Bronchial smooth muscle cell (primary cell): ENCODE measurements around the gene FDXR. TPM values are rescaled to one million over a fixed set of nuclear protein-coding genes. Genes with fewer than 3 reads are reported as not detected.

ENCODE experiments used
- total RNA-seq: library from RNA; depleted of rRNA; stranded (reverse); fragments of >200 nt; gene quantifications from 2 replicates; pipeline ENCODE4 v1.2.1, GENCODE V29; 2014

FDXR gene
- 62.7 and 67.5 TPM in 2 replicates for total RNA-seq

GRCh38 chr17:74872313-74873036 lies at the start of gene FDXR:
TSS of gene FDXR (minus strand) at chr17:74872994. CDS start at chr17:74872944, 50 bp downstream.

GRCh38 chr17:74892974-74893911 lies 20.4 kb upstream of the FDXR start, which contains the start of gene FADS6:
TSS of gene FADS6 (minus strand) at chr17:74893633. CDS start at chr17:74893595, 38 bp downstream.

GRCh38 chr17:74859459-74860228 lies 13.2 kb downstream of the FDXR start, which contains the start of gene GRIN2C:
TSS of gene GRIN2C (minus strand) at chr17:74859885. CDS start at chr17:74855092, 4,793 bp downstream.

Other genes starting within 250 kb of the FDXR start
- not detected in 2 replicates for gene CD300E, start 249.3 kb downstream of the FDXR start, total RNA-seq
- gene CD300LF, start 160.1 kb downstream of the FDXR start, total RNA-seq: not detected in 2 replicates
- gene RAB37, start 135.7 kb downstream of the FDXR start, total RNA-seq: 0.16 and 0.60 TPM in 2 replicates
- gene NHERF1, start 124.4 kb downstream of the FDXR start, total RNA-seq: 1.9 and 2.5 TPM in 2 replicates
- gene NAT9, start 96.6 kb downstream of the FDXR start, total RNA-seq: 39.1 and 46.7 TPM in 2 replicates
- 0.16 and 0.26 TPM in 2 replicates for gene GRIN2C, start 13.1 kb downstream of the FDXR start, total RNA-seq
- not detected in 2 replicates for gene FADS6, start 20.6 kb upstream of the FDXR start, total RNA-seq
- under 0.01 and 0.09 TPM in 2 replicates for gene USH1G, start 50.3 kb upstream of the FDXR start, total RNA-seq
- gene OTOP2, start 51.3 kb upstream of the FDXR start, total RNA-seq: not detected in 2 replicates
- not detected in 2 replicates for gene OTOP3, start 62.9 kb upstream of the FDXR start, total RNA-seq
- 0.16 and 0.52 TPM in 2 replicates for gene HID1, start 99.8 kb upstream of the FDXR start, total RNA-seq
- 5.5 and 6.4 TPM in 2 replicates for gene CDR2L, start 114.6 kb upstream of the FDXR start, total RNA-seq
- 29.3 and 34.4 TPM in 2 replicates for gene MRPL58, start 139.7 kb upstream of the FDXR start, total RNA-seq
- 279 and 442 TPM in 2 replicates for gene ATP5PD, start 174.0 kb upstream of the FDXR start, total RNA-seq
- gene KCTD2, start 174.2 kb upstream of the FDXR start, total RNA-seq: 10.6 and 12.8 TPM in 2 replicates
- 4.7 and 10.6 TPM in 2 replicates for gene SLC16A5, start 215.0 kb upstream of the FDXR start, total RNA-seq
- gene ARMC7, start 237.0 kb upstream of the FDXR start, total RNA-seq: 1.7 and 1.8 TPM in 2 replicates